HG02588 (cell line): ENCODE measurements around the gene MAML3.

Source experiments
- ATAC-seq: cut with Tn5 transposase; IDR thresholded peaks from one replicate; pipeline ENCODE4 v1.9.1; 2021; ENCODE audit warnings: mild to moderate bottlenecking, moderate library complexity; ENCODE audit not compliant: unreplicated experiment

MAML3 gene

GRCh38 chr4:139674875-139675550 lies 479.0 kb downstream of the MAML3 start:
- ATAC-seq, result no peak

GRCh38 chr4:139672732-139673131 lies 481.3 kb downstream of the MAML3 start:
- ATAC-seq, result no peak

GRCh38 chr4:139672215-139672614 lies 481.8 kb downstream of the MAML3 start:
- no peak for ATAC-seq

- no peak for ATAC-seq
These were observed 483.2 kb downstream of the MAML3 start for GRCh38 chr4:139670775-139671174.

GRCh38 chr4:139669890-139670289 lies 484.1 kb downstream of the MAML3 start:
- ATAC-seq, result no peak

GRCh38 chr4:139669335-139669734 lies 484.6 kb downstream of the MAML3 start:
- no peak for ATAC-seq

GRCh38 chr4:139668658-139669201 lies 485.3 kb downstream of the MAML3 start:
- ATAC-seq, result no peak

- ATAC-seq, result no peak
These were observed 485.9 kb downstream of the MAML3 start for GRCh38 chr4:139668036-139668435.
